IPS-20b (cell line): ENCODE data around the gene KCNK7.
A peak's percentile ranks its signal among the peaks of the same experiment; 100 is the strongest.
"Not testable (repeated sequence)": the region's sequence is repeated elsewhere in the genome, so short reads cannot be mapped to it uniquely, and the experiment has no call there.

Experiments
- H3K27ac ChIP-seq: one replicate; pipeline ENCODE4 v1.5.1; 2013; ENCODE audit warnings: low read length
- H3K27me3 ChIP-seq: 2 replicates; pipeline ENCODE4 v1.6.1; 2013; ENCODE audit warnings: mild to moderate bottlenecking, low read length, inconsistent platforms; ENCODE audit not compliant: insufficient read depth
- H3K36me3 ChIP-seq: 2 replicates; pipeline ENCODE4 v1.6.1; 2013; ENCODE audit warnings: low read depth, mild to moderate bottlenecking, inconsistent platforms, low read length, moderate library complexity; ENCODE audit not compliant: insufficient read depth
- H3K4me1 ChIP-seq: 2 replicates; pipeline ENCODE4 v1.6.1; 2013; ENCODE audit warnings: mild to moderate bottlenecking, control low read depth, inconsistent platforms, low read length, moderate library complexity; ENCODE audit not compliant: insufficient read depth
- H3K4me3 ChIP-seq: 2 replicates; pipeline ENCODE4 v1.5.1; 2013; ENCODE audit warnings: mild to moderate bottlenecking, low read length, inconsistent platforms
- H3K9ac ChIP-seq: 2 replicates; pipeline ENCODE4 v1.6.1; 2013; ENCODE audit warnings: low read depth, mild to moderate bottlenecking, inconsistent platforms, low read length, moderate library complexity
- H3K9me3 ChIP-seq: 2 replicates; pipeline ENCODE4 v1.6.1; 2013; ENCODE audit warnings: mild to moderate bottlenecking, low read depth, low read length, inconsistent platforms; ENCODE audit not compliant: insufficient read depth

KCNK7 gene

DNA sequence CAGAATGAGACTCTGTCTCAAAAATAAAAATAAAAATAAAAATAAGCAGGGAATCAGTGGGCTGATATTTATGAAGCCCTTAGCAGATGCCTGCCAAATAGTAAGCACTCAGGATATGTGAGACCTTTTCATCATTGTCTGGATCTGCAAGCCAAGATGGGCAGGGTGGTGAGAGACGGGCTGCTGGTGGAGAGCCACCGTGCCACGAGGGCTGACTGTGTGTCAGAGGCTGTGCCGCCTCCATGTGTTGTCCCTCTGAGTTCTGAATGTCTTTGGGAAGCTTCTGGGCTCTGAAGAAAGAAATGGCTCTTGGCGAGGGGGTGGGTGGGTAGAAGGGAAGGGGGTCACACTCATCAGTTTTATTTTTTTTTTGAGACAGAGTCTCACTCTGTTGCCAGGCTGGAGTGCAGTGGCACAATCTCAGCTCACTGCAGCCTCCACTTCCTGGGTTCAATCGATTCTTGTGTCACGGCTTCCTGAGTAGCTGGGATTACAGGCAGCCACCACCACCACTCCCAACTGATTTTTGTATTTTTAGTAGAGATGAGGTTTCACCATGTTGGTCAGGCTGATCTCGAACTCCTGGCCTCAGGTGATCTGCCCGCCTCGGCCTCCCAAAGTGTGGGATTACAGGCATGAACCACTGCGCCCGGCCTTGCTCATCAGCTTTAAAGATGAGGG, 30.6 kb downstream of the KCNK7 start:
- H3K27ac ChIP-seq, H3K9me3 ChIP-seq, H3K9ac ChIP-seq, H3K4me3 ChIP-seq, H3K36me3 ChIP-seq, H3K27me3 ChIP-seq: not testable (repeated sequence)
- peaks cover 15% of the 10 kb centered on the region for H3K4me1 ChIP-seq

DNA sequence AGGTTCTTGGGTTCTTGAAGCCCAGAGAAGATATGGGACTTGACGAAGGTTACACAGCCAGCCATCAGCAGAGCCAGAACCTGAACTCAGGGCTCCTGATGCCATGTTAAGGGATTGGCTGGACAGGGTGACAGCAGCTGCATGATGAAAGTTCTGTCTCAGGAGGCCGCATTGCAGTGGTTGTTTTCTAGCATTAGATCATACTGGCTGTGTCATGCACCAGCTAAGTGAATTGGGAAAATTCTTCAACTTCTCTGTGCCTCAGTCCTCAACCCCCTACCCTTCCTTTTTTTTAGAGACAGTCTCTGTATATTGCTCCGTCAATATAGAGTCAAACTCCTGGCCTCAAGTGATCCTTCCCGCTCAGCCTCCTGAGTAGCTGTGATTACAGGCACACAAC, 32.0 kb downstream of the KCNK7 start:
- Histone ChIP-seq H3K4me3 (no peak overlapping the region), H3K9ac (no peak overlapping the region), H3K4me1 (peaks cover 21% of the 10 kb centered on the region), H3K9me3 (no peaks in the 10 kb centered on the region), H3K27ac (no peak overlapping the region), H3K36me3 (no peaks in the 10 kb centered on the region), H3K27me3 (peaks cover 20% of the 10 kb centered on the region)

DNA sequence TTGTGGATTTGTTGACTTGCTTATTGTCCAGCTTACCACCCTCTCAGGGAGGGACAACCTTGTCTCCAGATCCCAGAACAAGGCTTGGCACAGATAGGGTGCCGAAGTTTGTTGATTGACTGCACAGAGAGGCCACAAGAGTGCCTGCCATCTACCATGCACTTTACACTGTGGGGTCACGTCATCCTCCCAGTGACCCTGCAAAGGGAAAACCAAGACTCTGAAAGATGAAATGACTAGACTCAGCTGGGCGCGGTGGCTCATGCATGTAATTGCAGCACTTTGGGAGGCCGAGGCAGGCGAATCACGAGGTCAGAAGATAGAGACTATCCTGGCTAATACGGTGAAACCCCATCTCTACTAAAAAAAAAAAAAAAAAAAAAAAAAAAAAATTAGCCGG, 32.8 kb downstream of the KCNK7 start:
- no peak overlapping the region for H3K9ac ChIP-seq
- no peaks in the 10 kb centered on the region for H3K36me3 ChIP-seq
- H3K4me1 ChIP-seq, result peaks cover 22% of the 10 kb centered on the region
- no peaks in the 10 kb centered on the region for H3K9me3 ChIP-seq
- H3K4me3 ChIP-seq, result no peak overlapping the region
- no peak overlapping the region for H3K27ac ChIP-seq
- H3K27me3 ChIP-seq, result peaks cover 21% of the 10 kb centered on the region

DNA sequence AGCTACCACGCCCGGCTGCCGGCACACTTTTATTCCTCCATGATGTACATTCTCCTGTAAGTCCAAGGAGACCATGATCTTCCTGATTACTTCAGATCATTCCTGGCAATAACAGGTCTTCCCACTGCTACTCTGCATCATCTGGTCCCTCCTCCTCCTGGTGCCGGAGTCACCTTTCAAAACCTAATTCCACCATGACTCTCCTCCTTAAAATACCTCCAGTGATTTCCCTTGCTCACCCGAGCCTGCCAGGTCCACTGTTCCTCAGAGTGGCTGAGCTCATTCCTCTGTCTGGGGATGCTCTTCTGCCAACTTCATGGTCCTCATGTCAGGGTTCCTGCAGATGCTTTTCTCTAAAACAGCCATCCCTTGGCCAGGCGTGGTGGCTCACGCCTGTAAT, 33.6 kb downstream of the KCNK7 start:
- Histone ChIP-seq H3K27me3 (peaks cover 27% of the 10 kb centered on the region), H3K9ac (no peak overlapping the region), H3K36me3 (no peaks in the 10 kb centered on the region), H3K9me3 (no peaks in the 10 kb centered on the region), H3K4me3 (no peak overlapping the region), H3K4me1 (peaks cover 26% of the 10 kb centered on the region), H3K27ac (no peak overlapping the region)

DNA sequence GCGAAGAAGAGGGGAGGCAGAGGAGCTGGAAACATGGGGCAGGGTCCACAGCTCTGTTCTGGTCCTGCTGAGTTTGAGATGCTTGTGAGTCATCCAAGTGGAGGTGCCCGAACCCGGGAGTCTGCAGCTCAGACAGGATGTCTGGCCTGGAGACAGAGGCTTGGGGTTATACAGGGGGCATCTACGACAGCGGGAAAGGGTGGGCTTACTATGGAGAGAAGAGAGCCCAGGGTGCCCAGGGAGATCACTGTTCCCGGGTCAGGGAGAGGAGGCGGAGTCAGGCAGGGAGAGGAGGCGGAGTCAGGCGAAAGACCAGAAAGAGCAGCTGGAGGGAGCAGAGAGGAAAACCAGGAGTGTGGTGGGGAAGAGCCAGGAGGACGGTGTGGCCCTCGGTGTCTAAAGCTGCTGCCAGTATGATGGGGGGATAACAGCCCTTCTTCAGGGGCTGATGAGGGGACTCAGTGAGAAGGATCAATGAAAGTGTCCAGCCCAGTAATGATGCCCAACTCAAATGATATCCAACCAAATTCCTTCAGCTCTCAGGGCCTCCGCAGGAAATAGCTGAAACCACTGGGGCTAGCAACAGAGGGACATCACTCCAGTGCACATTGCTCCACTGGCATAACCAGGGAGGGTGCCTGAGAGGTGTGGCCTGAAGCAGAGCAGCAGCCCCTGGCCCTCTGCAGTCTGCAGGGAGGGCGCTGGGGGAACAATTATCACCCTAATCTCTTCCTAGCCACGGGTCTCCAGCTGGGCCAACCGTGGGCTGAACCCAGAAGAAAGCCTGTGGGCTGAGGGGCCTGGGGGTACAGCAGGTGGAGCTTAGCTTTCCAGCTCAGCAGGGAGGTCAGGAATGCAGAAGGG, 34.8 kb downstream of the KCNK7 start:
- peaks cover 28% of the 10 kb centered on the region for H3K4me1 ChIP-seq
- no peak overlapping the region for H3K27ac ChIP-seq
- H3K36me3 ChIP-seq, result no peaks in the 10 kb centered on the region
- H3K4me3 ChIP-seq, result peak overlapping the region; percentile 23; the same call in 1 of the 2 replicates
- no peaks in the 10 kb centered on the region for H3K9me3 ChIP-seq
- H3K9ac ChIP-seq, result no peak overlapping the region
- H3K27me3 ChIP-seq, result peaks cover 34% of the 10 kb centered on the region

DNA sequence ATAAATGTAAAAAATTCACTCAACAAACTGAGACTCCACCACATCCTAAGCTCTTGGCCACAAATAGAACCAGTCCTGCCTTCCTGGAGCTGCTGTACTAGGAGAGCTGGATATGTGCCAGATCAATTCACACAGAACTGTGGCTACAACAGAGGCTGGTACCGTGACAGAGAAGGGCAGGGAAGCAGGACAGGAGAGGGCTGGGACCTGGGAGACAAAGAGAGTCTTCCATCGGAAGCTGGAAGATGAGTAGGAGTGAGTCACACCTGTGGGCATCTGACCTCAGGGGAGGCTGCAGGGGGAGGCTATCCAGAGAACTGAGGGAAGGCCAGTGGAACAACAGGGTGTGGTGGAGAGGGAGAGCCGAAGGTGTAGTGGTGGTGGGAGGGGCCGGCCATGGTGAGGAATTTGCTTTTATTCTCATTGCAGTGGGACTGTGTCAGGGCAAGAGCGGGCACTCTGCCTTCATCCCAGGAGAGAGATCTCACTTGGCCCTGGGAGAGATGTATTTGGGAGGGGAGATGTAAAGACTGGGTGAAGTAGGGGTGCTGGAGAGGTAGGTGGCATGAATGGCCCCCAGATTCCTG, 35.6 kb downstream of the KCNK7 start:
- no peak overlapping the region for H3K4me3 ChIP-seq
- no peak overlapping the region for H3K9ac ChIP-seq
- H3K36me3 ChIP-seq, result no peaks in the 10 kb centered on the region
- H3K27ac ChIP-seq, result no peak overlapping the region
- H3K9me3 ChIP-seq, result no peaks in the 10 kb centered on the region
- peaks cover 41% of the 10 kb centered on the region for H3K27me3 ChIP-seq
- peaks cover 28% of the 10 kb centered on the region for H3K4me1 ChIP-seq

DNA sequence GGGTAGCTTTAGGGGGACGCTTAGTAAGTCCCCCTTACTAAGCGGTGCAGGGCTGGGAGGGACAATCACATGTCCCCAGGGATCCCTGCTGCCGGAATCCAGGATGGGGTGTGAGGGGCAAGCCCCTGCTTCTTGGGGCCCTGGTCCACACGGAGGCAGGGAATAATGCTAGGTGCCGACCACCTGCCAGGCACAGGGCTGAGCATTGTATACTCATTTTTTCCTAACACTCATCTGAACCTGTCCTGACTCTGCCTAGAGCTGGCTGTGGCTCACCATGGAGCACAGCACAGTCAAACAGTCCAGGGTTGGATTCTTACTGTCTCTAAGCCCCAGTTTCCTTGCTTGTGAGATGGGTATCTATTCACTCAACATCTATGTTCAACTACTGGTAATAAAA, 36.1 kb downstream of the KCNK7 start:
- H3K27me3 ChIP-seq, result peaks cover 46% of the 10 kb centered on the region
- H3K9me3 ChIP-seq, result no peaks in the 10 kb centered on the region
- no peak overlapping the region for H3K27ac ChIP-seq
- no peaks in the 10 kb centered on the region for H3K36me3 ChIP-seq
- peaks cover 28% of the 10 kb centered on the region for H3K4me1 ChIP-seq
- no peak overlapping the region for H3K4me3 ChIP-seq
- H3K9ac ChIP-seq, result no peak overlapping the region

DNA sequence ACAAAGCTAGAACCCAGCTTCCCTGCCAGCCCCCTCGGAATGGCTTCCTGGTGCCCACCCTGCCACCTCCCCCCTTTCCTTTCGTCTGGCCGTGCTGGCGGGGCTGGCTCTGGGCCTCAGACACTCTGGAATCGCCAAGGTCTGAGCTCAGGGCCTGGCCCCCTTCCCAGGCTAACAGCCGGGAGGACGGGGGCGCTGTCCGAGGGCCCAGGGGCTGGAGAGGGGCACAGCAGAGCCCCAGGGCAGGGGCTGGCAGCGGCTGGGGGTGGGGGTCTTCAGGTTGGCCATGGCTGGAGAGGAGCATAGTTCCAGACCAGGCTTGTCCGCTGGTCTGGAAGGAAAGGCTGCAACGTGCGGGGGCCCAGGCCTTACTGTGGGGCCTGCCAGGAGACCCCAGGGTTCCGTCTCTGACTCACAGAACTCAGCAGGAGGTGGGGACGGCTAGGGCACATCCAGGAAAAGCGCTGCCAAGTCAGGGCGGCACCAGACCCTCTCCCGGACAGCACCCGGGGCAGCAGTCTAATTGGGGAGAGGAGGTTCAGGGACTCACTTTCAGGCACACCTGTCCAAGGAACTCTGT, 36.6 kb downstream of the KCNK7 start:
- H3K27ac ChIP-seq, result no peak overlapping the region
- peak overlapping the region; percentile 58; the same call in 1 of the 2 replicates for H3K9ac ChIP-seq
- no peaks in the 10 kb centered on the region for H3K36me3 ChIP-seq
- peak overlapping the region; percentile 68 for H3K4me3 ChIP-seq
- H3K9me3 ChIP-seq, result no peaks in the 10 kb centered on the region
- H3K27me3 ChIP-seq, result peaks cover 51% of the 10 kb centered on the region
- peaks cover 31% of the 10 kb centered on the region for H3K4me1 ChIP-seq

DNA sequence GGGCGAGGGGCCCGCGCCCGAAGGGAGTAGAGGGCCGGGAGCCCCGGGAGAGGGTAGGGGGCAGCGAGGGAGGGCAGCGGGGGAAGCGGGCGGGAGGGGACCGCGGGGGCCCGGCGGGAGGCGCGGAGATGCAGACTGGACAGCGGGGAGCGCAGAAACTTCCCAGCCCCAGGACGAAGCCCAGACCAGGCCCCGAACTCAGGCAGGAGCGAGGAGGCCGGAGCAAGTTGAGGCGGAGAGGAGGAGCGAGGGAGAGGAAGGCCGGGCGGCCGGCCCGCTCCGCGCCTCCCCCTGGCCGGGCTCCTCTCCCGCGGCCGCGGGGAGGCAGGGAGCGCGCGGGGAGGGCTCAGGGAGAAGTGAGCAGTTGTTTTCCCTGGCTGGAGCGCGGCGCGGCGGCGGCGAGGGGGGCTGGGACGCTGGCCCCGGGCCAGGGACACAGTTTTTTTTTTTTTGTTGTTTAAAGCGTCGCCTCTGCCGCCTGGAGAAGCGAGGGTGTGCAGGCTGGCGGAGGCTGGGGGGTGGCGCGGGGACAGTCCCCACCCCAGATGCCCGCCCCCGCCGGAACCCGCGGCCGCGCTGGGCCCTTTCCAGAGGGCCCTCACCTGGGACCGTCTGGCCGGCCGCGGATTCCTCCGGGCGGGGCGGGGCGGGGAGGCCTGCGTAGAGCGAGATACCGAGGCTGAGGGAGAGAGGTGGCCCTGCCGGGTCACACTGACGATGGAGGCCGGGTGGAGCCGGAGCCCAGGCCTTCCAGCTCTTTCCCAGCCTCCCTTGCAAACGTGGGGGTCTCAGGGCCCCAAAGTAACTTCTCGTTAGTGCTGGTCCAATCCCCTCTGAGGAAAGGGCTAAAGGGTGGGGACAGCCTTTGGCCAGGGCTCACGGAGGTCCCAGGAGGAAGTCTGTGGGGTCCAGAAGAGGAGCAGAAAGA, 37.3 kb downstream of the KCNK7 start, which contains the start of gene LTBP3:
Gene LTBP3 (minus strand): TSS at position 358 of the 928 bp plus-strand sequence. CDS start 400 bp downstream, outside the sequence.
- H3K27ac ChIP-seq, result no peak within 1 kb of the TSS
- H3K4me1 ChIP-seq, result peaks cover 34% of the 10 kb centered on the region
- H3K4me3 ChIP-seq, result peak within 1 kb of the TSS; percentile 68
- H3K27me3 ChIP-seq, result peaks cover 55% of the 10 kb centered on the region
- H3K9me3 ChIP-seq, result no peaks in the 10 kb centered on the region
- peak within 1 kb of the TSS; percentile 58; the same call in 1 of the 2 replicates for H3K9ac ChIP-seq
- no peaks in the 10 kb centered on the region for H3K36me3 ChIP-seq

DNA sequence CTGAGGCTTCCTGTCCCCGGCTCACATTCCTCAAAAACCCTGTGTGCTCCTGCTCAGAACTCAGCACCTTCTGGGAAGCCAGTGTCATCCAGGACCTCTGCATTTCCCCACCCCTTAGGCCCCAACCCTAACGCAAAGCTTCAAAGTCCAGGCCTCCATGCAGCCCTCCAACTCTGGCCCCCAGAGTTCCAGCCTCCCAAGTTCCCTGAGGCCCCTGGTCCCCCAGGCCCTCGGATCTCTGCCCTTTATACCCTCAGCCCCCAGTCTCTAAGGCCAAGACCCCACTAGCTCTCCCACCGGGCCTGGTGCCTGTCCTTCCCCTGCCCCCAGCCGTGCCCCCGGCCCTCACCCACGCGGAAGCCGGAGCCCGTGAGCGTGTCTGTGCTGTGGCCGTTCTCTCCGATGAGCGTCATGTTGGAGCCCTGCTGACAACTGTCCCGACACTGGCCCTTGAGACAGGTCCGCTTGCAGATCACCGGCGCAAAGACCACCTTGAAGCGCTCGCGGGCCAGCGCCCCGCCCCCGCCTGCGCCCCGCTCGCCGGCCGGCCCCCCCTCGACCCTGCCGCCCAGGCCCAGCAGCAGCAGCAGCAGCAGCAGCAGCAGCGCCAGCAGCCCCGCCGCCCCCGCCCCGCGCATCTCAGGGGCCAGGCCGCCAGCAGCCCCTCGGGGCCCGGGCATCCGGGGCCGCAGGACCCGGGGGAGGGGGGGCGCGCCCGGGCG, 38.2 kb downstream of the KCNK7 start:
- Histone ChIP-seq H3K27me3 (peaks cover 58% of the 10 kb centered on the region), H3K9me3 (no peaks in the 10 kb centered on the region), H3K9ac (no peak overlapping the region), H3K4me1 (peaks cover 36% of the 10 kb centered on the region), H3K27ac (no peak overlapping the region), H3K4me3 (peak overlapping the region; percentile 68; the same call in 1 of the 2 replicates), H3K36me3 (no peaks in the 10 kb centered on the region)
